Measurements from ENCODE around the gene EML1.

GRCh38 chr14:99808154-99808505 is 14.9 kb downstream of the EML1 start:
- no peak for TF ChIP-seq REST (IDR thresholded peaks at IDR 0.05; ENCODE audit: insufficient replicate concordance, low read depth)
- TF ChIP-seq POLR2AphosphoS5 (IDR thresholded peaks at IDR 0.05; ENCODE audit: low read depth), result no peak
